Islet precursor cell (in vitro differentiated cells): ENCODE results near the gene PCSK7.

Source experiments
- DNase-seq: peaks from one replicate; pipeline ENCODE4 v3.0.0-alpha.2; 2018

The PCSK7 gene

GRCh38 chr11:117230286-117230961 is 1.4 kb downstream of the PCSK7 start:
- DNase-seq = peak; percentile 12

- no peak for DNase-seq
Observed at GRCh38 chr11:117229931-117230285, 2.0 kb downstream of the PCSK7 start.

GRCh38 chr11:117229411-117229810 is 2.5 kb downstream of the PCSK7 start:
- peak; percentile 14 for DNase-seq

DNA sequence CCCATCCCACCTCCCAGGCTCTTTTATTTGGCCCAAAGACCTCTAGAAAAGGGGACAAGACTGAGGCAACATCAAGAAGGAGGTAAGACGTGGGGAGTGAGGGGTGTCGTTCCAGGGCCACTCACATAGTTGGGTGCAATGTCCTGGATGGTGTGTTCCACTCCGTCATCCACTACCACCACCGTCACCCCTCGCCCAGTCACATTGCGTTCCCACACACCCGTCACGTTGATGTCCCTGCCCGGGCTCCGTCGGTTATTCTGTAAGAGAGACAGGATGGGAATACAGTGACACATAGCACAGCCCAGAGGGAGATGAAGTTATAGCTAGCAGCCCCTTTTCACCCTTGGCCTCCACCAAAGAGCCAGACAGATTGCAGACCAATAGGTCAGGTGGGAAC is 3.8 kb downstream of the PCSK7 start:
- DNase-seq = peak; percentile 22

DNA sequence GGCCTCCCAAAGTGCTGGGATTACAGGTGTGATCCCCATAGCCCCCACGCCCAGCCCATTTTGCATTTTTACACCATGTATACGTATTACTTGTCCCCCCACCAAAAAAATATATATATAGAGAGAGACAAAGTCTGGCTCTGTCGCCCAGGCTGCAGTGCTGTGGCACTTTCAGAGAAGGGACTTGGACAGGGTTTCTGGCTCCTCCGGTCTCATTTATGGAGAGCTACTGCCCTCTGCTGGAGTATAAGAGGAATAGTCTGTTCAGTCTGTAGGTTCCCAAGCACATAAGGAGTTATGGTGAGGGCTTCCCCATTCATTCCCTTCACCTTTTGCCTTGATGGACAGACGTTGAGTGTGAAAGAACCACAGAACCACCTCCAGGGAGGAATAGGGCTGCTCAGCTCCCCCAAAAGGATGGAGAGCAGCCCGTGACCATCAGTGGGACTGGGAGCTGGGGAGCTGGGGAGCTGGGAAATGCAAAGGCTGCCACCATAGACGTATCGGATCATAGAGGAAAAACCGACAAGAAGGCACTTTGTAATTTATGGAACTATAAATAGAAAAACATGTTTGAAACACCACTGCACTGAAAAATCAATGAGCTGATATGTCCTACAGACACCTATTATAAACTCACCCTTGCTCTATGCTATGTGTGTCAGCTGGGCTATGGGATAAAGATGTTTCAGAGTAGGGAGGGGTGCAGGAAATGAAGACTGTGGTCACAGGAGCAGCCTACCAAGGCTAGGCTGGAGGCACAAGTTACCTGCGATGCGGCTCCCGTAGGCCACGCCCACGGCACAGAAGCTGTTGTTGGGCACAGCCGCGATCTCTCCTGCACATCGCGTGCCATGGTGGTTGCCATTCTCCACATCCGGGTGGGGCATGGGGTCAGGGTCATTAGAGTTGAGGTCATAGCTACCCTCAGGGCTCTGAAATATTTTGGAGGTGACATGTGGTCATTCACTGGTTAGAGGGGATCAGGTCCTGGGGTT is 5.2 kb downstream of the PCSK7 start:
- DNase-seq = peak; percentile 73

DNA sequence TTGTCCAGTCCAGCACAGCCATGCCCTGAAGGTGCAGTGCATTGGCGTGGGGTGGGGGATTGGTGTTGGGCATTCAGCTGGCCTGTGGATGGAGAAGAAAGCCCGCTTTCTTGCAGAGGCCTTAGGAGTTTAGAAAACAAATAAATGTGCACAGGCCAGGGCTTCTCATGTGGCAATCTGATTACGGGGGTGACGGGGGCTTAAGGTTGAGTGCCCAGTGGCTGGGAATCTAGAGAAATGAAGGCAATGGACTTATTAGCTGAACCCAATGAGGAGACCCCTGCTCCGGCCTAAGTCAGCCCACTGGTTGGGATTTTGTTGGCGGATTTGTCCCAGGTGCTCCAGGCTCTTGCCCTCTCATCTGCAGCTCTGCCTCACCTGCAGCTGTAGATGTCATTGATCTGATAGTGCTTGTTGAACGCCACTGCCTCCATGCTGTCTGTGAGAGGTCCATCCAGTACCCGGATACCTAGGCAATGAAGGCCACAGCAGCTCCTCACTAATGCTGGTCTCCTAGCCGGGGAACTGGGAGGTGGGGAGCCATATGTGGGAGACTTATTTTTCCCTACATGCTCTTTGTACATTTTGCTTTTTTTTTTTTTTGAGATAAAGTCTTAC is 6.2 kb downstream of the PCSK7 start:
- DNase-seq = peak; percentile 16

- DNase-seq = no peak
Observed at GRCh38 chr11:117223741-117224689, 7.9 kb downstream of the PCSK7 start.

DNA sequence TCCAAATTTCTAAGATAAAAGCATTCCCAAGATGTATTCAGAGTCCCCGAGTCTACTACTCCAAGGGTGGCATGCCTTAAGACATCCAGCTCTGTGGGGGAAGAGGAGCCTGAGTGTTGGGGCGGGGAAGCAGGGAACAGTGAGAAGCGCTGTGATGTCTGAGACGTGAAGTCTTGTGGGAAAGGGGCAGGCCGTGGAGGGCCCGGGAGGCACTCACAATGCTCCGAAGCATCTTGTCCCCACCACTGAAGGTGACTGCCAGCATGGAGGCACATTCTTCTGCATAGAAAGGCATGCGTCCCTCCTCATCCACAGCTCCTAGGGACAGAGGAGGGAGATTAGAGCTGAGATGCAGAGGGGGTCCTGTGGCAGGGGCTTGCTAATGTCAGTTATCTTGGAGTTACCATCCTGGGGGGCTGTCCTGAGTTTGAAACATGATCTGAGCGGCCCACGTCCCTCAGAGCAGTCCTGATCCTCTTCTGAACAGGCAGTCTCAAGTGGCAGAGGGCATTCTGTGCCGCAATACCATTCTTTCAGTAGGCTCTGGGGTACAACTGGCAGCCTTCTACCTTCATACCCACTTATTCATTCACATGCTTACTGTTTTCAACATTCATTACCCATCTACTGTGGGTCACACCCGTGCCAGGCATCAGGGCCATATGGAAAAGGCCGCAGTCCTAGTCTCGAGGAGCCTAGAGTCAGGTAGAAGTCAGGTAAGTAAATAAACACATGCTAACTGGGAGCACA is 8.7 kb downstream of the PCSK7 start:
- peak; percentile 37 for DNase-seq

- peak; percentile 42 for DNase-seq
Observed at GRCh38 chr11:117221775-117222517, 9.9 kb downstream of the PCSK7 start.

- DNase-seq = no peak
Observed at GRCh38 chr11:117220999-117221774, 10.7 kb downstream of the PCSK7 start.

- no peak for DNase-seq
Observed at GRCh38 chr11:117220568-117220967, 11.3 kb downstream of the PCSK7 start.

- DNase-seq = no peak
Observed at GRCh38 chr11:117219995-117220394, 11.9 kb downstream of the PCSK7 start.

GRCh38 chr11:117219455-117219854 is 12.4 kb downstream of the PCSK7 start:
- no peak for DNase-seq

GRCh38 chr11:117219001-117219400 is 12.9 kb downstream of the PCSK7 start:
- DNase-seq = no peak

- no peak for DNase-seq
Observed at GRCh38 chr11:117218133-117218915, 13.5 kb downstream of the PCSK7 start.

- DNase-seq = no peak
Observed at GRCh38 chr11:117217141-117218084, 14.5 kb downstream of the PCSK7 start.

DNA sequence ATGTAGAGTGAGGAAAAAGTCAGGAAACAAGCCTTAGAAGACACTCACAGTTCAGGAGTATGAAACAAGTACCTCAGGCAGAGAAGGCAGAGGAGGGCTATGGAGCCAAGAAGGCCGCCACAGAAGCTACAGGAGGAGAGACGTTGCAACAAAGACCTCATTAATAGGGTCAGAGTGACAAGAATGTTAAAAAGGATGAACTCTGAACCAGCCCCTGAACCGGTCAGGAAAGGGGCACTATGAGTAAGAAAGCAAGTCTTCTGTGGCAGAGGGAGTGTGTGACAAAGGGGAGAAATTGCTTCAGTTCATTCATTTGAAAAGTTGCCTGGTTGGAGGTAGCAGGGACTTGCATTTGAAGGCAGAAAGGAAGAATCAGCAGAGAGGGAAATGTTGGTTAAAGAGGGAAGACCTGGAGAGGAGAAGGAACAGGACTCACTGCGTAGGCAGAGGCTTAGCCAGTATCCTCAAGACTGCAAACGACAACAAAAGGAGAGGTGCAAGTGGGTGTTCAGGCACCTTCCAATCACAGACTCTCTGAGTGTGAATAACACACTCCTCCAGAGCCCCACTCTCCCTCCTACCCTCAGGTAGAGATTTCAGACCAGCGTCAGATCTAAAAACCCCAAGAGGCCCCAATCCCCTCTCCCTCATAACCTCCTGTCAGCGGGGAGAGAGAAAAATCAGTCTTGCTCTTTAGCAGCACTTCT is 17.3 kb downstream of the PCSK7 start:
- no peak for DNase-seq
